ENCODE data around the gene HDC.

Gene HDC, protein sequence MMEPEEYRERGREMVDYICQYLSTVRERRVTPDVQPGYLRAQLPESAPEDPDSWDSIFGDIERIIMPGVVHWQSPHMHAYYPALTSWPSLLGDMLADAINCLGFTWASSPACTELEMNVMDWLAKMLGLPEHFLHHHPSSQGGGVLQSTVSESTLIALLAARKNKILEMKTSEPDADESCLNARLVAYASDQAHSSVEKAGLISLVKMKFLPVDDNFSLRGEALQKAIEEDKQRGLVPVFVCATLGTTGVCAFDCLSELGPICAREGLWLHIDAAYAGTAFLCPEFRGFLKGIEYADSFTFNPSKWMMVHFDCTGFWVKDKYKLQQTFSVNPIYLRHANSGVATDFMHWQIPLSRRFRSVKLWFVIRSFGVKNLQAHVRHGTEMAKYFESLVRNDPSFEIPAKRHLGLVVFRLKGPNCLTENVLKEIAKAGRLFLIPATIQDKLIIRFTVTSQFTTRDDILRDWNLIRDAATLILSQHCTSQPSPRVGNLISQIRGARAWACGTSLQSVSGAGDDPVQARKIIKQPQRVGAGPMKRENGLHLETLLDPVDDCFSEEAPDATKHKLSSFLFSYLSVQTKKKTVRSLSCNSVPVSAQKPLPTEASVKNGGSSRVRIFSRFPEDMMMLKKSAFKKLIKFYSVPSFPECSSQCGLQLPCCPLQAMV

DNA sequence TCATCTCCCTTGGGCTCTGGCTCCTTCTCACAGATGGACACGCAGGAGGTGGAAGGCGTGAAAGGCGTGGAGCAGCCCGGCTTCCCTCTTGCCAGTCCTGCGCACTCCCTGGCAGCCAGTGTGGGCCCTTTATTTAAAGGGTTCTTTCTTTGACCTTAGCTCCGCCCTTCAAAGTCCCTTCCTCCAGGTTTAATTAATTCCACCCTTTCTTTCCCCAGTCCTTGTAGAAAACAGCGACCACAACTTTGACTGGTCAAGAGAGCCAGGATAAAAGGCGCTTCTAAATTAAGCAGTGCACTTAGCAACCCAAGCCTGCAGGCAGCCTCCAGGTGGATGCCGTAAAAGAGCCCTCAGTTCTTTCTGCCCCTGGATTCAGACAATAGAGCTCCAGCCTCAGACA is at the start of gene HDC:
TSS of gene HDC (minus strand) at position 107 of the 400 bp plus-strand sequence. CDS start at position 4, 103 bp downstream.
- Histone ChIP-seq H3K36me3 (ENCODE audit: control insufficient read depth in 5 of 5, insufficient read depth in 5 of 5, low read length in 5 of 5) (no peaks in the 10 kb centered on the region), H3K4me3 (ENCODE audit: low read depth in 1 of 5, low read length in 5 of 5) (no peak within 1 kb of the TSS), H3K9me3 (ENCODE audit: control insufficient read depth in 5 of 5, low read length in 5 of 5) (peaks cover 0 to 2% (median 0%) of the 10 kb centered on the region in 5 donors), H3K9ac (ENCODE audit: low read length in 5 of 5) (no peak within 1 kb of the TSS), H3K4me1 (ENCODE audit: control insufficient read depth in 5 of 5, insufficient read depth in 5 of 5, low read length in 5 of 5) (no peaks in the 10 kb centered on the region), H3K27ac (ENCODE audit: low read depth, low read length) (no peak within 1 kb of the TSS), H3K27me3 (ENCODE audit: control insufficient read depth in 5 of 5, insufficient read depth in 4 of 5, low read length in 5 of 5) (no peaks in the 10 kb centered on the region)

DNA sequence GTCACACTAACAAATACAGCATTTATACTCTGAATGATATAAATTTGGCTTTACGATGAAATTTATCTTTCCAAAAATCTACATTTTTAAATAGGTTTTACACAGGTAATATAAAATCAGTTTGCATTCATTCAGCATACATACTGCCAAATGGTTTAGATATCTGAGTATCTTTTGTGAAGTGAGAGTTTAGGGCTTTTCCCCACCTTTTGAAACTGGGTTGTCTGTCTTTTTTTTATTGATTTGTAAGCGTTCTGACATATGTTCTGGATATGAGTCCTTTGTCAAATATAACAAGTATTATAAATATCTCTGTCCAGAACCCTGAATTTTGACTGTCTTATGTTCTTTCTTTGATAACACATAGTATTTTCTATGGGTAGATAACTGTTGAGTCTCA is 47.1 kb upstream of the HDC start:
- Histone ChIP-seq H3K36me3 (ENCODE audit: control insufficient read depth in 5 of 5, insufficient read depth in 5 of 5, low read length in 5 of 5) (peaks cover 4 to 6% (median 5%) of the 10 kb centered on the region in 5 donors), H3K9me3 (ENCODE audit: control insufficient read depth in 5 of 5, low read length in 5 of 5) (peaks cover 0 to 7% (median 5%) of the 10 kb centered on the region in 5 donors), H3K4me3 (ENCODE audit: low read depth in 1 of 5, low read length in 5 of 5) (no peak overlapping the region), H3K4me1 (ENCODE audit: control insufficient read depth in 5 of 5, insufficient read depth in 5 of 5, low read length in 5 of 5) (peaks cover 0 to 6% (median 0%) of the 10 kb centered on the region in 5 donors), H3K27ac (ENCODE audit: low read depth, low read length) (no peak overlapping the region), H3K9ac (ENCODE audit: low read length in 5 of 5) (no peak overlapping the region), H3K27me3 (ENCODE audit: control insufficient read depth in 5 of 5, insufficient read depth in 4 of 5, low read length in 5 of 5) (no peaks in the 10 kb centered on the region)

DNA sequence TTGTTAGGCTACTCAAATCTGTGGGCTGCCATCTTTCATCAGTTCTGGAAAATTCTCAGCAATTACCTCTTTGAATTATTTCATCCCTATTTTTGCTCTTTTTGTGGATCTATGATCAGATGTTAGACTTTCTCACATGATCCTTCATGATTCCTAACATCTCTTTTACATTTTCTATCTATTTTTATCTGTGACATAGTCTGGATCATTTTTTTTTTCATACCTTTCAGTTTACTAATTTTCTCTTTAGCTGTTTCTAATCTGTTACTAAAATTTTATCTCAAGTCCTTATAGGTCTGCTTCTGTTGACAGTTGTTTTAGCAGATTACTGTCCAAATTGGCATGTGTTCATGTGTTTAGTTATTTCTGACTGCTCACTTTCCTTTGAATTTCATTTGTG is 42.3 kb upstream of the HDC start:
- no peaks in the 10 kb centered on the region for H3K4me1 ChIP-seq (ENCODE audit: control insufficient read depth in 5 of 5, insufficient read depth in 5 of 5, low read length in 5 of 5)
- peaks cover 0 to 8% (median 7%) of the 10 kb centered on the region in 5 donors for H3K9me3 ChIP-seq (ENCODE audit: control insufficient read depth in 5 of 5, low read length in 5 of 5)
- no peak overlapping the region for H3K9ac ChIP-seq (ENCODE audit: low read length in 5 of 5)
- H3K27ac ChIP-seq (ENCODE audit: low read depth, low read length): no peak overlapping the region
- H3K36me3 ChIP-seq (ENCODE audit: control insufficient read depth in 5 of 5, insufficient read depth in 5 of 5, low read length in 5 of 5): peaks cover 5 to 11% (median 9%) of the 10 kb centered on the region in 5 donors
- H3K27me3 ChIP-seq (ENCODE audit: control insufficient read depth in 5 of 5, insufficient read depth in 4 of 5, low read length in 5 of 5): no peaks in the 10 kb centered on the region
- H3K4me3 ChIP-seq (ENCODE audit: low read depth in 1 of 5, low read length in 5 of 5): no peak overlapping the region

DNA sequence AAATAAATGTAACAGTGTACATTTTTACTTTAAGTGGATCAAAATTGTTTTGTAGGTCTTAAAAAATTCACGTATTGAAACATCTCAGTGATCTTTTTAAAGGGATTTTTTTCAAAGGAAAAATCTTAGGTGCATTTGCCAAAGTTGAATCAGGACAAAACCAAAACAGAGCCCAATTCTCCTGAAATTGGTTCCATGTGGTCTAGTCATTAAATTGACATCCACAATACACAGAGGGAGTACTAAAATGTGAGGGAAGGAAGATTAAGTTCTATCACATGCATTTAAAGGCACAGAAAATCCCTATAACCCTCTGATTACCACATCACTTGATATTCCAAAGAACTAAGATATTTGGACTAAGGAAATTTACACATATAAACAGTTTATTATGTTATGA is 39.3 kb upstream of the HDC start:
- Histone ChIP-seq H3K27me3 (ENCODE audit: control insufficient read depth in 5 of 5, insufficient read depth in 4 of 5, low read length in 5 of 5) (no peaks in the 10 kb centered on the region), H3K27ac (ENCODE audit: low read depth, low read length) (no peak overlapping the region), H3K9me3 (ENCODE audit: control insufficient read depth in 5 of 5, low read length in 5 of 5) (peaks cover 0 to 8% (median 7%) of the 10 kb centered on the region in 5 donors), H3K36me3 (ENCODE audit: control insufficient read depth in 5 of 5, insufficient read depth in 5 of 5, low read length in 5 of 5) (peaks cover 18 to 26% (median 23%) of the 10 kb centered on the region in 5 donors), H3K4me3 (ENCODE audit: low read depth in 1 of 5, low read length in 5 of 5) (no peak overlapping the region), H3K9ac (ENCODE audit: low read length in 5 of 5) (no peak overlapping the region), H3K4me1 (ENCODE audit: control insufficient read depth in 5 of 5, insufficient read depth in 5 of 5, low read length in 5 of 5) (no peaks in the 10 kb centered on the region)

DNA sequence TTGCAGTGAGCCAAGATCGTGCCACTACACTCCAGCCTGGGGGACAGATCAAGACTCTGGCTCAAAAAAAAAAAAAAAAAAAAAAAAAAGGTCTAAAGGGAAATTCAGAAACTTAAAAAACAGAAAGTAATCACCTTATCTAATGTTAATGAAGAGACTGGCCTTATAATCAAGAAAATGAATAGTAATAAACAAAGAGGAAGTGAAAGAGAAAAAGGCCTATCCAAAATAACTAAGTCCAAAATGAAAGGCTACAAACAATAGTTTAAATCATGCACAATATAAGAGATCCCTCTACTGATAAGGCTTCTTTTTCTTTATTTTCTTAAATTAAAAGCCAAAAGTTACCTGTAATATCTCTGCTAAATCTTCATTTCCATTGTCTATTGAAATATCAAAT is 37.1 kb upstream of the HDC start:
- peaks cover 11 to 37% (median 28%) of the 10 kb centered on the region in 5 donors for H3K36me3 ChIP-seq (ENCODE audit: control insufficient read depth in 5 of 5, insufficient read depth in 5 of 5, low read length in 5 of 5)

DNA sequence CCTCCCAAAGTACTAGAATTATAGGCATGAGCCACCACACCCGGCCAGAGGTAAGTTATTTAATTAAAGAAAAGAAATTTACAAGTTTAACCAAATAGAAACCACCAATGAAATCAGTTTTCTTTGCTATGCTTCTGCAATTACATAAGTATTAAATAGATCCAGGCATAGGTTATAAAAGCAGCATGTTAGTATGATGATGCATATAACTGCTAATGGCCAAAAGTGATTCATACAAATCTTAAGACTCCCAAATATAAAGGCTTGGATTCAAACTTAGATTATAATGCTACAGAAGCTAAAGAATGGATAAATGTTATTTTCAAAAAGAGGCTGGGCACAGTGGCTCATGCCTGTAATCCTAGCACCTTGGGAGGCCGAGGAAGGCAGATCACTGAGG is 32.8 kb upstream of the HDC start:
- peaks cover 18 to 52% (median 24%) of the 10 kb centered on the region in 5 donors for H3K36me3 ChIP-seq (ENCODE audit: control insufficient read depth in 5 of 5, insufficient read depth in 5 of 5, low read length in 5 of 5)
- no peak overlapping the region for H3K4me3 ChIP-seq (ENCODE audit: low read depth in 1 of 5, low read length in 5 of 5)
- no peak overlapping the region for H3K27ac ChIP-seq (ENCODE audit: low read depth, low read length)
- H3K27me3 ChIP-seq (ENCODE audit: control insufficient read depth in 5 of 5, insufficient read depth in 4 of 5, low read length in 5 of 5): no peaks in the 10 kb centered on the region
- no peaks in the 10 kb centered on the region for H3K4me1 ChIP-seq (ENCODE audit: control insufficient read depth in 5 of 5, insufficient read depth in 5 of 5, low read length in 5 of 5)
- H3K9me3 ChIP-seq (ENCODE audit: control insufficient read depth in 5 of 5, low read length in 5 of 5): no peaks in the 10 kb centered on the region
- H3K9ac ChIP-seq (ENCODE audit: low read length in 5 of 5): no peak overlapping the region

More for the DNA sequence above, 37.1 kb upstream of the HDC start:
- H3K27me3 ChIP-seq (ENCODE audit: control insufficient read depth in 5 of 5, insufficient read depth in 4 of 5, low read length in 5 of 5): no peaks in the 10 kb centered on the region
- no peak overlapping the region for H3K27ac ChIP-seq (ENCODE audit: low read depth, low read length)
- H3K4me3 ChIP-seq (ENCODE audit: low read depth in 1 of 5, low read length in 5 of 5): no peak overlapping the region
- no peak overlapping the region for H3K9ac ChIP-seq (ENCODE audit: low read length in 5 of 5)
- H3K9me3 ChIP-seq (ENCODE audit: control insufficient read depth in 5 of 5, low read length in 5 of 5): peaks cover 0 to 2% (median 0%) of the 10 kb centered on the region in 5 donors
- no peaks in the 10 kb centered on the region for H3K4me1 ChIP-seq (ENCODE audit: control insufficient read depth in 5 of 5, insufficient read depth in 5 of 5, low read length in 5 of 5)

DNA sequence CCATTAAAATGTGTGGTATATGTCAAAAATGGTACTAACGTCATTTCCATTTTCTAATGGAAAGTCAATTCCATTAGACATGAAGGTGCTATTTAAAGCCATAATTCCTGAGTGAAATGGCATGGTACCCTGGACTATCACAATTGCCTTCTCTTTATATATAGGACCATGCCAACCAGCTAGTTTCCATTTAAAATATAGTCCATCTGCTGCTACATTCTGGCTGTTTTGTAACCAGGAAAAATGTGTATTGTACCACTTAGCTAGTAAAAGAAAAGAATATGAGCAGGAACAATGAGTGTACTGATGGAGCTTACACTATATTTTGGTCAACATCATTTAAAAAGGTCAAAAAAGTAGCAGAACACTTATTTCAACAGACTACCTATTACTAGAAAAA is 30.4 kb upstream of the HDC start:
- no peak overlapping the region for H3K9ac ChIP-seq (ENCODE audit: low read length in 5 of 5)
- no peaks in the 10 kb centered on the region for H3K9me3 ChIP-seq (ENCODE audit: control insufficient read depth in 5 of 5, low read length in 5 of 5)
- H3K4me1 ChIP-seq (ENCODE audit: control insufficient read depth in 5 of 5, insufficient read depth in 5 of 5, low read length in 5 of 5): no peaks in the 10 kb centered on the region
- H3K27ac ChIP-seq (ENCODE audit: low read depth, low read length): no peak overlapping the region
- H3K27me3 ChIP-seq (ENCODE audit: control insufficient read depth in 5 of 5, insufficient read depth in 4 of 5, low read length in 5 of 5): no peaks in the 10 kb centered on the region
- no peak overlapping the region for H3K4me3 ChIP-seq (ENCODE audit: low read depth in 1 of 5, low read length in 5 of 5)
- peaks cover 15 to 45% (median 19%) of the 10 kb centered on the region in 5 donors for H3K36me3 ChIP-seq (ENCODE audit: control insufficient read depth in 5 of 5, insufficient read depth in 5 of 5, low read length in 5 of 5)

DNA sequence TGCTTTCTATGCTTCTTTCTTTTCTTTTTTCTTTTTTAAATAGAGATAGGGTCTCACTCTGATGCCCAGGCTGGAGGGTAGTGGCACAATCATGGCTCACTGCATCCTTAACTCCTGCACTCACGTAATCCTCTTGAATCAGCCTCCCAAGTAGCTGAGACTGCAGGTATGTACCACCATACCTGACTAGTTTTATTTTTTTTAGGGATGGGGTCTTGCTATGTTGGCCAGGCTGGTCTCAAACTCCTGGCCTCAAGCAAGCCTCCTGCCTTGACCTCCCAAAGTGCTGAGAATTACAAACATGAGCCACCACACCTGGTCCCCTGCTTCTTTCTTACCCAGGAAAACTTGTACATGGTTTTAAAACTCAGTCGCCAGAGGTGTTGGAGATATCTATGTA is 24.2 kb upstream of the HDC start:
- Histone ChIP-seq H3K9me3 (ENCODE audit: control insufficient read depth in 5 of 5, low read length in 5 of 5) (no peaks in the 10 kb centered on the region), H3K36me3 (ENCODE audit: control insufficient read depth in 5 of 5, insufficient read depth in 5 of 5, low read length in 5 of 5) (peaks cover 18 to 31% (median 28%) of the 10 kb centered on the region in 5 donors), H3K4me3 (ENCODE audit: low read depth in 1 of 5, low read length in 5 of 5) (no peak overlapping the region), H3K9ac (ENCODE audit: low read length in 5 of 5) (no peak overlapping the region), H3K4me1 (ENCODE audit: control insufficient read depth in 5 of 5, insufficient read depth in 5 of 5, low read length in 5 of 5) (no peaks in the 10 kb centered on the region), H3K27me3 (ENCODE audit: control insufficient read depth in 5 of 5, insufficient read depth in 4 of 5, low read length in 5 of 5) (no peaks in the 10 kb centered on the region), H3K27ac (ENCODE audit: low read depth, low read length) (no peak overlapping the region)

DNA sequence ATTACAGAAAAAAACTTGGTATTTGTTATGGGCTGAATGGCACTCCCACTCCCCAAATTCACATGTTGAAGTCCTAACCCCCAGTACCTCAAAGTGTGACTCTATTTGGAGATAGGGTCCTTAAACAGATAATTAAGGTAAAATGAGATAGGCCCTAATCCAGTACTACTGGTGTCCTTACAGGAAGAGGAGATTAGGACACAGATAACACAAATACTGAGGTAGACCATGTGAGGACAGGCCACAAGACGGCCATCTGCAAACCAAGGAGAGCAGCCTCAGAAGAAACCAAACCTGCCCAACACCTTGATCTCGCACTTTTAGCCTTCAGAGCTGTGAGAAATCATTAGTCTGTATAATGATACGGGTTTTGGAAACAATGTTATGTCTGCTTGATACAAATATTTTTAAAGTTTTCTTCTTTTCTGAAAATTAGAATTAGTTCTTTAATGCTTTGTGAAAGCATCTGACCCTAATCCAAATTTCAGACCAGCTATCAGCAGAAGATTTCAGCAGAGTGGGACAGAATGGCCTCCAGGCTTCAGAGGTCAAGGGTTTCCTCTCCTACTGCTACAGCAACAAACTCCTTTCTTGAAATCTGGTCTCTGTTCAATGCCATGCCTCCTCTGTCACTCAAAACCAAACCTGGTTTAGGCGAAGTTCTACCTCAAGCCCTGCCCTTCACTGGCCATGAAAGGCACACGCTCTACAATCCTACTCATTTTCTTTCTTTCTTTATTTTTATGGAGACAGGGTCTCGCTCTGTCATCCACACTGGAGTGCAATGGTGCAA is 22.0 kb upstream of the HDC start:
- Histone ChIP-seq H3K9me3 (ENCODE audit: control insufficient read depth in 5 of 5, low read length in 5 of 5) (no peaks in the 10 kb centered on the region), H3K4me1 (ENCODE audit: control insufficient read depth in 5 of 5, insufficient read depth in 5 of 5, low read length in 5 of 5) (no peaks in the 10 kb centered on the region), H3K27me3 (ENCODE audit: control insufficient read depth in 5 of 5, insufficient read depth in 4 of 5, low read length in 5 of 5) (no peaks in the 10 kb centered on the region), H3K4me3 (ENCODE audit: low read depth in 1 of 5, low read length in 5 of 5) (no peak overlapping the region), H3K36me3 (ENCODE audit: control insufficient read depth in 5 of 5, insufficient read depth in 5 of 5, low read length in 5 of 5) (peaks cover 18 to 35% (median 27%) of the 10 kb centered on the region in 5 donors), H3K9ac (ENCODE audit: low read length in 5 of 5) (no peak overlapping the region), H3K27ac (ENCODE audit: low read depth, low read length) (no peak overlapping the region)
